Bronchial epithelial cell (primary cell): Measurements from ENCODE around the gene POT1. TPM values are rescaled to one million over a fixed set of nuclear protein-coding genes. Genes with fewer than 3 reads are reported as not detected.
A peak's percentile ranks its signal among the peaks of the same experiment; 100 is the strongest.

Source experiments
- DNase-seq: peaks from one replicate; pipeline ENCODE4 v3.0.0-alpha.2; 2010; ENCODE audit warnings: low read depth
- FAIRE-seq: peaks from 2 replicates; lab custom pipeline; 2011; peaks lifted over from hg19 to GRCh38; lab: Jason Lieb, UNC
- H3K27me3 ChIP-seq: 2 replicates; pipeline ENCODE4 v1.5.1; 2011; ENCODE audit warnings: low read length; ENCODE audit not compliant: control insufficient read depth, insufficient read depth
- H3K36me3 ChIP-seq: 2 replicates; pipeline ENCODE4 v1.5.1; 2011; ENCODE audit warnings: low read length; ENCODE audit not compliant: control insufficient read depth, insufficient read depth
- H3K4me3 ChIP-seq: 2 replicates; pipeline ENCODE4 v1.5.1; 2011; ENCODE audit warnings: mild to moderate bottlenecking, low read depth, low read length, control low read depth
- CTCF ChIP-seq: IDR thresholded peaks from 2 replicates; pipeline ENCODE4 v1.5.1; 2011; ENCODE audit warnings: mild to moderate bottlenecking, moderate library complexity, low read length, control low read depth, inconsistent platforms; ENCODE audit not compliant: insufficient read depth, severe bottlenecking
- total RNA-seq: library from RNA; depleted of rRNA; stranded (reverse); fragments of >200 nt; gene quantifications from 2 replicates; pipeline ENCODE4 v1.2.1, GENCODE V29; 2014

POT1 gene
- total RNA-seq, 1 donor from 2014 or later: 29.5 TPM

- no peaks in the 10 kb centered on the region for H3K27me3 ChIP-seq
- FAIRE-seq (no peak), DNase-seq (peak; percentile 97)
- no peak for TF ChIP-seq CTCF
- no peaks in the 10 kb centered on the region for H3K36me3 ChIP-seq
- no peak overlapping the region for H3K4me3 ChIP-seq
Observed at GRCh38 chr7:124779194-124779593, 150.4 kb downstream of the POT1 start.

- FAIRE-seq (no peak), DNase-seq (peak; percentile 57)
- no peak overlapping the region for H3K4me3 ChIP-seq
- no peaks in the 10 kb centered on the region for H3K27me3 ChIP-seq
- no peaks in the 10 kb centered on the region for H3K36me3 ChIP-seq
- no peak for TF ChIP-seq CTCF
Observed at GRCh38 chr7:124777268-124777667, 152.4 kb downstream of the POT1 start.

GRCh38 chr7:124776153-124776552 lies 153.5 kb downstream of the POT1 start:
- no peaks in the 10 kb centered on the region for H3K36me3 ChIP-seq
- H3K27me3 ChIP-seq: no peaks in the 10 kb centered on the region
- FAIRE-seq: no peak
- DNase-seq: no peak
- no peak for TF ChIP-seq CTCF
- H3K4me3 ChIP-seq: no peak overlapping the region

GRCh38 chr7:124775422-124775821 lies 154.2 kb downstream of the POT1 start:
- Histone ChIP-seq H3K27me3 (no peaks in the 10 kb centered on the region), H3K36me3 (no peaks in the 10 kb centered on the region), H3K4me3 (no peak overlapping the region)
- no peak for TF ChIP-seq CTCF
- FAIRE-seq: no peak
- no peak for DNase-seq

- H3K4me3 ChIP-seq: no peak overlapping the region
- no peak for TF ChIP-seq CTCF
- FAIRE-seq: no peak
- DNase-seq: no peak
- H3K27me3 ChIP-seq: no peaks in the 10 kb centered on the region
- H3K36me3 ChIP-seq: no peaks in the 10 kb centered on the region
Observed at GRCh38 chr7:124773938-124774337, 155.7 kb downstream of the POT1 start.

- no peaks in the 10 kb centered on the region for H3K36me3 ChIP-seq
- no peak for TF ChIP-seq CTCF
- FAIRE-seq: no peak
- no peaks in the 10 kb centered on the region for H3K27me3 ChIP-seq
- DNase-seq: no peak
- H3K4me3 ChIP-seq: no peak overlapping the region
Observed at GRCh38 chr7:124773339-124773738, 156.3 kb downstream of the POT1 start.
